Osteoblast (primary cell): Measurements from ENCODE around the gene GABRB1. TPM values are rescaled to one million over a fixed set of nuclear protein-coding genes. Genes with fewer than 3 reads are reported as not detected.

Experiments
- DNase-seq: peaks from one replicate; pipeline ENCODE4 v3.0.0; 2011; ENCODE audit warnings: low spot score, mixed read lengths; ENCODE audit not compliant: insufficient read length; ENCODE audit errors: missing footprints
- H2AFZ ChIP-seq: 2 replicates; pipeline ENCODE4 v1.6.0; 2011; ENCODE audit warnings: mild to moderate bottlenecking, low read length
- H3K27ac ChIP-seq: 2 replicates; pipeline ENCODE4 v1.5.1; 2011; ENCODE audit warnings: mild to moderate bottlenecking, low read depth, low read length, moderate library complexity
- H3K27me3 ChIP-seq: 2 replicates; pipeline ENCODE4 v1.6.0; 2012; ENCODE audit warnings: mild to moderate bottlenecking, control low read depth, inconsistent platforms, low read length, moderate library complexity; ENCODE audit not compliant: insufficient read depth
- H3K36me3 ChIP-seq: 2 replicates; pipeline ENCODE4 v1.5.1; 2011; ENCODE audit warnings: mild to moderate bottlenecking, low read length, control low read depth, moderate library complexity; ENCODE audit not compliant: insufficient read depth
- H3K4me1 ChIP-seq: 2 replicates; pipeline ENCODE4 v1.5.1; 2011; ENCODE audit warnings: mild to moderate bottlenecking, low read length, control low read depth, moderate library complexity; ENCODE audit not compliant: insufficient read depth
- H3K4me2 ChIP-seq: 2 replicates; pipeline ENCODE4 v1.6.0; 2011; ENCODE audit warnings: mild to moderate bottlenecking, low read length; ENCODE audit not compliant: insufficient read depth
- H3K4me3 ChIP-seq: fragments of 200-600 bp; sonication (generic); 3 replicates; pipeline ENCODE4 v1.5.1; 2012; ENCODE audit warnings: mild to moderate bottlenecking, low read length, inconsistent platforms; ENCODE audit not compliant: insufficient read depth
- H3K79me2 ChIP-seq: 2 replicates; pipeline ENCODE4 v1.6.0; 2012; ENCODE audit warnings: mild to moderate bottlenecking, low read length, control low read depth, inconsistent platforms; ENCODE audit not compliant: insufficient read depth
- H3K9me3 ChIP-seq: 2 replicates; pipeline ENCODE4 v1.5.1; 2011; ENCODE audit warnings: low read depth, low read length, control low read depth
- H4K20me1 ChIP-seq: 2 replicates; pipeline ENCODE4 v1.6.0; 2012; ENCODE audit warnings: mild to moderate bottlenecking, low read length, control low read depth; ENCODE audit not compliant: insufficient read depth
- CTCF ChIP-seq: IDR thresholded peaks from 2 replicates; pipeline ENCODE4 v1.5.1; 2011; ENCODE audit warnings: mild to moderate bottlenecking, low read depth, low read length, moderate library complexity; ENCODE audit errors: extremely low read depth
- total RNA-seq: library from RNA; depleted of rRNA; stranded (reverse); fragments of >200 nt; gene quantifications from 2 replicates; pipeline ENCODE4 v1.2.3, GENCODE V29; 2012

Gene GABRB1
- total RNA-seq, 1 donor: not detected

GRCh38 chr4:47084795-47085194 lies 53.4 kb downstream of the GABRB1 start:
- H3K27me3 ChIP-seq: no peaks in the 10 kb centered on the region
- no peak for TF ChIP-seq CTCF
- no peaks in the 10 kb centered on the region for H3K4me1 ChIP-seq
- no peak overlapping the region for H2AFZ ChIP-seq
- DNase-seq: no peak
- H3K36me3 ChIP-seq: no peaks in the 10 kb centered on the region
- no peaks in the 10 kb centered on the region for H3K79me2 ChIP-seq
- H3K4me3 ChIP-seq: no peak overlapping the region
- H3K4me2 ChIP-seq: no peak overlapping the region
- no peak overlapping the region for H3K27ac ChIP-seq
- H3K9me3 ChIP-seq: no peaks in the 10 kb centered on the region
- H4K20me1 ChIP-seq: no peaks in the 10 kb centered on the region

- H4K20me1 ChIP-seq: no peaks in the 10 kb centered on the region
- H3K4me1 ChIP-seq: no peaks in the 10 kb centered on the region
- peak overlapping the region; percentile 39 for H2AFZ ChIP-seq
- no peaks in the 10 kb centered on the region for H3K79me2 ChIP-seq
- DNase-seq: no peak
- no peak overlapping the region for H3K27ac ChIP-seq
- TF ChIP-seq CTCF: no peak
- no peaks in the 10 kb centered on the region for H3K9me3 ChIP-seq
- no peaks in the 10 kb centered on the region for H3K27me3 ChIP-seq
- H3K4me3 ChIP-seq: no peak overlapping the region
- no peaks in the 10 kb centered on the region for H3K36me3 ChIP-seq
- no peak overlapping the region for H3K4me2 ChIP-seq
These were observed 56.9 kb downstream of the GABRB1 start for GRCh38 chr4:47088298-47088697.

- no peak for DNase-seq
- no peaks in the 10 kb centered on the region for H3K9me3 ChIP-seq
- H3K27me3 ChIP-seq: no peaks in the 10 kb centered on the region
- no peak for TF ChIP-seq CTCF
- H3K36me3 ChIP-seq: no peaks in the 10 kb centered on the region
- H4K20me1 ChIP-seq: no peaks in the 10 kb centered on the region
- no peak overlapping the region for H2AFZ ChIP-seq
- no peak overlapping the region for H3K4me2 ChIP-seq
- no peak overlapping the region for H3K27ac ChIP-seq
- H3K4me1 ChIP-seq: no peaks in the 10 kb centered on the region
- no peaks in the 10 kb centered on the region for H3K79me2 ChIP-seq
- H3K4me3 ChIP-seq: no peak overlapping the region
These were observed 64.5 kb downstream of the GABRB1 start for GRCh38 chr4:47095884-47096283.

- TF ChIP-seq CTCF: no peak
- Histone ChIP-seq H4K20me1 (no peaks in the 10 kb centered on the region), H3K4me3 (no peak overlapping the region), H3K27me3 (no peaks in the 10 kb centered on the region), H2AFZ (no peak overlapping the region), H3K4me1 (peaks cover 2% of the 10 kb centered on the region), H3K4me2 (no peak overlapping the region), H3K79me2 (no peaks in the 10 kb centered on the region), H3K27ac (no peak overlapping the region), H3K36me3 (no peaks in the 10 kb centered on the region), H3K9me3 (no peaks in the 10 kb centered on the region)
- no peak for DNase-seq
These were observed 70.1 kb downstream of the GABRB1 start for GRCh38 chr4:47101453-47101852.
